Amygdala (tissue), 56 donors: ENCODE results near the gene CLIC5.
A peak's percentile ranks its signal among the peaks of the same experiment; 100 is the strongest.

Experiments
- DNase-seq, 56 donors: peaks; one replicate each; lab custom pipeline; 2025; lab: John Stamatoyannopoulos, UW

CLIC5 gene

GRCh38 chr6:46036911-46037310 lies 21.3 kb upstream of the CLIC5 start:
- DNase-seq = no peak

DNA sequence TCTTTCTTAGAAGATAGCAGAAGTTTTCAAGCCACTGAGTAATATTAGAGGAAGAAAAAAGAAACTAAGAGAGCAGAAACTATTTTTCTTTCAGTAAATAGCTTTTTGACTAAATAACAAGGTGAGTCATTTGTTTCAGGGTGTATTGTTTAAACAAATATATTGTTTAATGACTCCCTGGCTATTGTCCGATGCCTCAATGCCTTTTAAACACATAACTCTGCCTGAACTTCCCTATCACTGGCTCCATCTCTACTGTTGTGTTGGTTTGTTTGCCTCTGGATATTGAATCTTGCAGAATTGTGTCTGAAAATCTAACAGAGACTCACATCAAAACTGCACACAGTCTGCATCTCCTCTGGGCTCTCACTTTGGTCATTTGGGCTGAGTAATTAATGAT lies 19.6 kb upstream of the CLIC5 start:
- no peak for DNase-seq

DNA sequence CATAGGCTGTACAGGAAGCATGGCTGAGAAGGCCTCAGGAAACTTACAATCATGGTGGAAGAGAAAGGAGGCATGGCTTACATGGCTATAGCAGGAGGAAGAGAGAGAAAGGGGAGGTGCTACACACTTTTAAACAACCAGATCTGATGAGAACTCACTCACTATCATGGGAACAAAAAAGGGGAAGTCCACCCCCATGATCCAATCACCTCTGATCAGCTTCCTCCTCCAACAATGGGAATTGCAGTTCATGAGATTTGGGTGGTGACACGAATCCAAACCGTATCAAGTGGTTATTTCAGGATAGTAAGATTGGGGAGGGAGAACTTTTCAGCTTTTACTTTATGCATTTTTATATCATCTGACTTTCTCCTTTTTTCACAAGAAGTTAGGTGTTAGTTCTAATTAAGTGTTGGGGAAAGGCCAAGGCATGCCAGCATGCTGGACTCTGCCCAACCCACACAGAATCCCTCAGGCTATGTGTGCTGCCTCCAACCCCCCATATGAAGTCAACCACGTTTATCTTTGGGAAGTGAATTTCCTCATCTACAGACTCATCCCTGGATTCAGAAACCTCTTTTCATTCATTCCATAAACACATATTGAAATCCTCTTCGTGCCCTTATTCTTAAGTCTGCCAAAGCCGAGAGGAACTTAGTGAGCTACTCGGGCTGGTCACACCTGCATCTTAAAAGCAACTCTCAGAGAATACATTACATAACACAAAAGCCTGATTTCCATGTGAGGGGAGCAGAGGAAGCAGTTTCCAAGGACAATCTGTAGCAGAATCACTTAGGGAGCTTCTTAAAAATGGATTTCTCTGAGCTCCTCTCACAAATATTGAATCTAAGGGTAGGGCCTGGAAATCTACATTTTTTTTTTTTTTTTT lies 16.7 kb upstream of the CLIC5 start:
- no peak for DNase-seq

- no peak for DNase-seq
These were observed 13.9 kb upstream of the CLIC5 start for GRCh38 chr6:46029602-46030001.

GRCh38 chr6:46026307-46026706 lies 10.6 kb upstream of the CLIC5 start:
- DNase-seq = no peak

DNA sequence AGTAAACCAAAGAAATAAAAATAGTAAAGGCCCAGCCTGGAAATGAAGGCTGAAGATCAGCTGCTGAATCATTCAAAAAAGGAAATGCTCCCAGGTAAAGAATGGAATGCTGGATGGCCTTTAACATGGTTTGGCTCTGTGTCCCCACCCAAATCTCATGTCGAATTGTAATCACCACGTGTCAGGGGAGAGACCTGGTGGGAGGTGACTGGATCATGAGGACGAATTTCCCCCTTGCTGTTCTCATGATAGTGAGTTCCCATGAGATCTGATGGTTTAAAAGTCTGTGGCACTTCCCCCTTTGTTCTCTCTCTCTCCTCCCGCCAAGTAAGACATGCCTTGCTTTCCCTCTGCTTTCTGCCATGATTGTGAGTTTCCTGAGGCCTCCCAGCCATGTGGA lies 9.9 kb upstream of the CLIC5 start:
- no peak for DNase-seq

DNA sequence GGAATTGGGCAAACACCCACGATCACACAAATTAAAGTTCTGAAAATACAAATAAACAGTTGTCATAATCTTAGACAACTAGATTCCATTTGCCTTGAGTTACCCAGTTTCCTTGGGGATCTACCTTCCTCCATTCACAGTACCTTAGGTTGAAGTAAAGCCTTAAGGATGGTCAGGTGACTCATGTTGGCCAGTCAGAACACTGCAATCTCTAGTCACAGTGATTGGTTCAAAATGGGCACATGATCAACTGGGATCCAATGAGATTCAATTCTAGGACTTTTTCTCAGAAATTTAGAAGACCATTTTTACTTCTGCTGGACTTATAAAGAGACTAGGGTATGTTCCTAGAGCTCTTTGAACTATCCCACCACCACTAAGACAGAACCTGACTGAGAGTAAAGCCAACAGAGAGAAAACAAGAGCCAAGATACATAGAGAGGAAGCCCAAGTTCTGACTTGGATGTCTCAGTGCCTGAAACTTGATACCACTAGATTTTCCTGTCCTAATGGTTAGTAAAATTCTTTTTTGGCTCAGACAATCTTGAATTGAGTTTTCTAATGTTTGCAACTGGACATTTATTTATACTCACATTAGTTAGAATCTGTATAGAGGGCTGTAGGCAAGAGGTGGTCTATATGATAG lies 8.6 kb upstream of the CLIC5 start:
- no peak for DNase-seq

- no peak for DNase-seq
These were observed 7.7 kb upstream of the CLIC5 start for GRCh38 chr6:46023216-46023915.

- DNase-seq = no peak
These were observed 6.7 kb upstream of the CLIC5 start for GRCh38 chr6:46022106-46022948.

DNA sequence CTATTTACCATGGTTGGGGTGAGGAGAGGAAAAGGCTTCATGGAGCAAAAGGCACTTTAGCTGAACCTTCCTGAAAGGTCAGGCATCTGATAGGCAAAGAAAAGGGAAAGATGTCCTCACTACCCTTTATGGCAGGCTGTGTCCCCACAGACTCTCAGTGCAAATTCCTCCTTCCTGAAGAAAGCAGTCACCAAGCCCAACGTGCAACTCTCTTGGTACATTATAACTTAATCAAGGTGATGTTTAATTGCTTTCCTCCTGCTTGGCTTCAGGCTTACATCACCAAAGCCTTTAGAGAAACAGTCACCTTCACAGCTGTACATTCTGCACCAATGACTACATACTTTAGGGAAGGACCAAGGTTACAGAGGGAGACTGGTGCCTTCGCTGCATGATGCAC lies 2.1 kb upstream of the CLIC5 start:
- DNase-seq = no peak

DNA sequence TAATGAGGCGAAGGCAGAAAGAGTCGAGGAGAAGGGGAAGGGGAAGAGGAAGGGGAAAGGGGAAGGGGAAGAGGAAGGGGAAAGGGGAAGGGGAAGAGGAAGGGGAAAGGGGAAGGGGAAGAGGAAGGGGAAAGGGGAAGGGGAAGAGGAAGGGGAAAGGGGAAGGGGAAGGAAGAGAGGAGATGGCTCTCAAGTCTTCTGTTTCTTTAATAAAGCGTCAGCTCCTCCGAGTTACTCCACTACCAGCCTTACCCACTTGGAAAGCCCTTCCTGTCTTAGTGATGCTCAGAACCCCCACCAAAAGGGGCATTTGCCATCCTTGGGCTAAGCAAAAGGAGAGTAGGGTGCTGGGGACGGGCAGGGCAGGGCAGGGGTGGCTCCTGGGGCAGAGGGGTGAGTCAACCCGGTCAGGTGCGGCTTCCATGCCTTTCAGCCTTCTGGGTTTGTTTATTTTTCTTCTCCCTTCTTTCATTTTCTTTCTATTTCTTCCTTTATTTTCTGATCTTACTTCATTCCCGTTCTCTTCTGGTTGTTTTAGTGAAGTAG lies 476 bp upstream of the CLIC5 start:
- DNase-seq = no peak

GRCh38 chr6:46014511-46015118 lies 1.0 kb downstream of the CLIC5 start:
- DNase-seq = peak in 3 of 56 donors; percentile 1 to 8 (median 8)

- no peak for DNase-seq
These were observed 1.6 kb downstream of the CLIC5 start for GRCh38 chr6:46014046-46014445.

DNA sequence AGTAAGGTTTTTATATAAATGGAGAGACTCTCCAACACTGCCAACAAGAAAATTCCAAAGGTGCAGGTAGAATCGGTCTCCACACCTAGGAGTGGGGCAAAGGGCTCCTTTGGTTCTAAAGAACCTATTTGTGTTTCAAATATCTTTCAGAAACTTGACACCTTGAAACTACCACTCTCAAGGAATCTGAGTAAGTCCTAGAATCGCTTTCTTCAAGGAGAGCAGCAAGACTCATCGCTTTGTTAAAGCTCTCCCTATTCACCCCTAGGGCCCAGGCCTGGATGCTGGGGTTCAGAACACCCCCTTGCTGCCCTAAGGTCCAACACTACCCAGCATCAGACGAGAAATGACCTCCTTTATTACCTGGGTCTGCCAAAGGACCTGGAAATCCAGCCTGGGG lies 2.0 kb downstream of the CLIC5 start:
- no peak for DNase-seq

- no peak for DNase-seq
These were observed 2.8 kb downstream of the CLIC5 start for GRCh38 chr6:46012834-46013233.

GRCh38 chr6:46011188-46012085 lies 4.2 kb downstream of the CLIC5 start:
- DNase-seq = no peak

GRCh38 chr6:46010771-46011170 lies 4.9 kb downstream of the CLIC5 start:
- no peak for DNase-seq

GRCh38 chr6:46010270-46010669 lies 5.4 kb downstream of the CLIC5 start:
- DNase-seq = no peak

GRCh38 chr6:46002264-46002663 lies 13.4 kb downstream of the CLIC5 start:
- DNase-seq = no peak
